GM18508 (cell line): ENCODE results near the gene GABPA.

Source experiments
- ATAC-seq: cut with Tn5 transposase; IDR thresholded peaks from one replicate; pipeline ENCODE4 v1.9.1; 2021; ENCODE audit warnings: moderate number of reproducible peaks; ENCODE audit not compliant: insufficient read depth, unreplicated experiment

Gene GABPA

GRCh38 chr21:25801217-25802014 is 66.6 kb downstream of the GABPA start:
- peak; percentile 99 for ATAC-seq

GRCh38 chr21:25806060-25806459 is 71.3 kb downstream of the GABPA start:
- ATAC-seq = no peak

GRCh38 chr21:25807191-25807590 is 72.4 kb downstream of the GABPA start:
- ATAC-seq = no peak

- no peak for ATAC-seq
Observed at GRCh38 chr21:25809013-25809412, 74.2 kb downstream of the GABPA start.

DNA sequence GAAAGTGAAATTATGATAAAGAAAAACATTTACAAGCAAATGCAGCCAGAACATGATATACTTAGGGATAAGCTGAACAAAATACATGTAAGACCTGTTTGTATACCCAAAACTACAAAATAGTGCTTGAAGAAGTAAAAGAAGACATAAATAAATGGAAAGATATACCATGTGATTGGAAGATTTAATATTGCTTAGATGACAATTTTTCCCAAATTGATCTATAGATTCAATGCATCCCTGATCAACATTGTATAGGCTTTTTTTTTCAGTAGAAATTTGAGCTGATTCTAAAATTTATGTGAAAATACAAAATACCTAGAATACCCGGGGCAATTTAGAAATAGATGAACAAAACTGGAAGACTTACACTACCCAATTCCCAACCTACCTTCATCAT is 76.4 kb downstream of the GABPA start:
- ATAC-seq = no peak

GRCh38 chr21:25813917-25814316 is 79.1 kb downstream of the GABPA start:
- no peak for ATAC-seq

GRCh38 chr21:25818121-25818520 is 83.3 kb downstream of the GABPA start:
- ATAC-seq = no peak

GRCh38 chr21:25818551-25818950 is 83.8 kb downstream of the GABPA start:
- ATAC-seq = no peak
